Measurements from ENCODE around the gene CTXN1.

- no peak for TF ChIP-seq CTCF (IDR thresholded peaks at IDR 0.05)
- TF ChIP-seq POLR2A (IDR thresholded peaks at IDR 0.05) = no peak
Measured at GRCh38 chr19:7919610-7920518, 6.1 kb downstream of the CTXN1 start, which contains the start of gene SNAPC2.

Data from testis (tissue), 2 donors.